Heart left ventricle (tissue), 13 donors: ENCODE measurements around the gene ANKRD53.

ENCODE experiments used
- POLR2A ChIP-seq, 2 donors: fragments of 450-650 bp; IDR thresholded peaks; one replicate each; pipeline ENCODE4 v1.6.1; 2017; ENCODE audit warnings: antibody characterized with exemption in 2 of 2, mild to moderate bottlenecking in 2 of 2, moderate library complexity in 2 of 2
- TF ChIP-seq, protein P1 (sequence below), 12 donors: fragments of 200-600 bp; sonication (generic) in 4 of 12; IDR thresholded peaks; one replicate each; pipeline versions ENCODE4 v1.5.0 to v1.8.0; 2018 to 2022; ENCODE audit warnings: antibody characterized with exemption in 12 of 12, mild to moderate bottlenecking in 5 of 12
- donor health status: ischemic (EF 13 %, LVEDD 7.1; RV severe dilation, severe dysfunction).
- donor health status: DM: no; HTN: yes; CAD: no.
- donor health status: DM: no; HTN: no; CAD: no.
- donor health status: ischemic (EF 25% LVEDD 6.9; RV normal size, moderate dysfunction).
- donor health status: ischemic (EF 25% LVEDD 5.7; RV mildly dilated, moderate dysfunction).
- donor health status: ischemic (EF 35%, LVEDD 5.7; RV mildly dilated, moderate dysfunction).
- donor health status: nonischemic (EF 11% LVEDD 7.7; RV severe dilation, severe dysfunction).
- donor health status: DM: yes; HTN: yes; CAD: no.
- donor health status: PGD.
- donor health status: ischemic (EF 29% LVEDD 5.4; RV normal size, mild dysfunction).
- donor health status: nonischemic (EF 23%, LVEDD 6.1; RV moderate dilation, normal function).

DNA sequence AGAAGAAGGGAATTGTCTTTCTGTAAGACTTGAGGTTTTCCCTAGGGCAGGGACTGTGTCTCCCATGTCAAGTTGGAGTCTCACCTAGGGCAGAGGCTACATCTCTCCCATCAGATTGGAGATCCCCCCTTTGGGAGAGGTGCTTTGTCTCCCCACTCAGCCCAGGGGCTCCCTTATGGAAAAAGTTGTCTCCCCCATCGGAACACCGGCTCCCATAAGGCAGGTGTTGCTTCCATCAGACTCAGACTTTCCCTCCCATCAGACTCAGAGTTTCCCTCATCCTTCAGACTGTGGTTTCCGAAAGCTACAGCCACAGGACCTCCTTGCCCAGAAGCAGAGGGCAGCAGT lies 5.8 kb downstream of the ANKRD53 start:
- TF ChIP-seq, protein P1, sequence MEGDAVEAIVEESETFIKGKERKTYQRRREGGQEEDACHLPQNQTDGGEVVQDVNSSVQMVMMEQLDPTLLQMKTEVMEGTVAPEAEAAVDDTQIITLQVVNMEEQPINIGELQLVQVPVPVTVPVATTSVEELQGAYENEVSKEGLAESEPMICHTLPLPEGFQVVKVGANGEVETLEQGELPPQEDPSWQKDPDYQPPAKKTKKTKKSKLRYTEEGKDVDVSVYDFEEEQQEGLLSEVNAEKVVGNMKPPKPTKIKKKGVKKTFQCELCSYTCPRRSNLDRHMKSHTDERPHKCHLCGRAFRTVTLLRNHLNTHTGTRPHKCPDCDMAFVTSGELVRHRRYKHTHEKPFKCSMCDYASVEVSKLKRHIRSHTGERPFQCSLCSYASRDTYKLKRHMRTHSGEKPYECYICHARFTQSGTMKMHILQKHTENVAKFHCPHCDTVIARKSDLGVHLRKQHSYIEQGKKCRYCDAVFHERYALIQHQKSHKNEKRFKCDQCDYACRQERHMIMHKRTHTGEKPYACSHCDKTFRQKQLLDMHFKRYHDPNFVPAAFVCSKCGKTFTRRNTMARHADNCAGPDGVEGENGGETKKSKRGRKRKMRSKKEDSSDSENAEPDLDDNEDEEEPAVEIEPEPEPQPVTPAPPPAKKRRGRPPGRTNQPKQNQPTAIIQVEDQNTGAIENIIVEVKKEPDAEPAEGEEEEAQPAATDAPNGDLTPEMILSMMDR (IDR thresholded peaks at IDR 0.05), result no peak
- no peak for TF ChIP-seq POLR2A (IDR thresholded peaks at IDR 0.05)
